ELR (cell line): Measurements from ENCODE around the gene HBM.
"Not testable (repeated sequence)": the region's sequence is repeated elsewhere in the genome, so short reads cannot be mapped to it uniquely, and the experiment has no call there.

Source experiments
- DNase-seq: peaks from one replicate; pipeline ENCODE4 v3.0.0-alpha.2; 2015; ENCODE audit warnings: low read depth

HBM gene

DNA sequence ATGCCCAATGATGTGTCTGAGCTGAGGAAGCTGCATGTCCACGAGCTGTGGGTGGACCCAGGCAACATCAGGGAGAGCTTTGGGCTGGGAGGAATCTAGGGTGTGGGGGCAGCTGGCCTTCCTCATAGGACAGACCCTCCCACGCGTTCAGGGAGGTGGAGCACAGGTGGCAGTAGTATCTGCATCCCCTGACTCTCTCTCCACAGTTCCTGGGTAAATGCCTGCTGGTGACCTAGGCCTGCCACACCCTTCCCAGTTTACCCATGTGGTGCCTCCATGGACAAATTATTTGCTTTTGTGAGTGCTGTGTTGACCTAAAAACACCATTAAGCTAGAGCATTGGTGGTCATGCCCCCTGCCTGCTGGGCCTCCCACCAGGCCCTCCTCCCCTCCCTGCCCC is 3.2 kb downstream of the HBM start:
- DNase-seq, result no peak

DNA sequence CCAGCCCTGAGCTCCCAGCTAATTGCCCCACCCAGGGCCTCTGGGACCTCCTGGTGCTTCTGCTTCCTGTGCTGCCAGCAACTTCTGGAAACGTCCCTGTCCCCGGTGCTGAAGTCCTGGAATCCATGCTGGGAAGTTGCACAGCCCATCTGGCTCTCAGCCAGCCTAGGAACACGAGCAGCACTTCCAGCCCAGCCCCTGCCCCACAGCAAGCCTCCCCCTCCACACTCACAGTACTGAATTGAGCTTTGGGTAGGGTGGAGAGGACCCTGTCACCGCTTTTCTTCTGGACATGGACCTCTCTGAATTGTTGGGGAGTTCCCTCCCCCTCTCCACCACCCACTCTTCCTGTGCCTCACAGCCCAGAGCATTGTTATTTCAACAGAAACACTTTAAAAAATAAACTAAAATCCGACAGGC is 4.3 kb downstream of the HBM start:
- not testable (repeated sequence) for DNase-seq

DNA sequence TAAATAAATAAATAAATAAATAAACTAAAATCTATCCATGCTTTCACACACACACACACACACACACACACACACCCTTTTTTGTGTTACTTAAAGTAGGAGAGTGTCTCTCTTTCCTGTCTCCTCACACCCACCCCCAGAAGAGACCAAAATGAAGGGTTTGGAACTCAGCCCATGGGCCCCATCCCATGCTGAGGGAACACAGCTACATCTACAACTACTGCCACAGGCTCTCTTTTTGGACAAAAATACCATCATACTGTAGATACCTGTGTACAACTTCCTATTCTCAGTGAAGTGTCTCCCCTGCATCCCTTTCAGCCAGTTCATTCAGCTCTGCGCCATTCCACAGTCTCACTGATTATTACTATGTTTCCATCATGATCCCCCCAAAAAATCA is 5.0 kb downstream of the HBM start:
- DNase-seq, result no peak

DNA sequence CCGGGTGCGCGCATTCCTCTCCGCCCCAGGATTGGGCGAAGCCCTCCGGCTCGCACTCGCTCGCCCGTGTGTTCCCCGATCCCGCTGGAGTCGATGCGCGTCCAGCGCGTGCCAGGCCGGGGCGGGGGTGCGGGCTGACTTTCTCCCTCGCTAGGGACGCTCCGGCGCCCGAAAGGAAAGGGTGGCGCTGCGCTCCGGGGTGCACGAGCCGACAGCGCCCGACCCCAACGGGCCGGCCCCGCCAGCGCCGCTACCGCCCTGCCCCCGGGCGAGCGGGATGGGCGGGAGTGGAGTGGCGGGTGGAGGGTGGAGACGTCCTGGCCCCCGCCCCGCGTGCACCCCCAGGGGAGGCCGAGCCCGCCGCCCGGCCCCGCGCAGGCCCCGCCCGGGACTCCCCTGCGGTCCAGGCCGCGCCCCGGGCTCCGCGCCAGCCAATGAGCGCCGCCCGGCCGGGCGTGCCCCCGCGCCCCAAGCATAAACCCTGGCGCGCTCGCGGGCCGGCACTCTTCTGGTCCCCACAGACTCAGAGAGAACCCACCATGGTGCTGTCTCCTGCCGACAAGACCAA is 6.7 kb downstream of the HBM start, which contains the start of gene HBA2:
Gene HBA2, plus strand, starts transcription at position 503 of the 568 bp plus-strand sequence. Its CDS starts 37 bp downstream, at position 540.
- DNase-seq, result not testable (repeated sequence)

DNA sequence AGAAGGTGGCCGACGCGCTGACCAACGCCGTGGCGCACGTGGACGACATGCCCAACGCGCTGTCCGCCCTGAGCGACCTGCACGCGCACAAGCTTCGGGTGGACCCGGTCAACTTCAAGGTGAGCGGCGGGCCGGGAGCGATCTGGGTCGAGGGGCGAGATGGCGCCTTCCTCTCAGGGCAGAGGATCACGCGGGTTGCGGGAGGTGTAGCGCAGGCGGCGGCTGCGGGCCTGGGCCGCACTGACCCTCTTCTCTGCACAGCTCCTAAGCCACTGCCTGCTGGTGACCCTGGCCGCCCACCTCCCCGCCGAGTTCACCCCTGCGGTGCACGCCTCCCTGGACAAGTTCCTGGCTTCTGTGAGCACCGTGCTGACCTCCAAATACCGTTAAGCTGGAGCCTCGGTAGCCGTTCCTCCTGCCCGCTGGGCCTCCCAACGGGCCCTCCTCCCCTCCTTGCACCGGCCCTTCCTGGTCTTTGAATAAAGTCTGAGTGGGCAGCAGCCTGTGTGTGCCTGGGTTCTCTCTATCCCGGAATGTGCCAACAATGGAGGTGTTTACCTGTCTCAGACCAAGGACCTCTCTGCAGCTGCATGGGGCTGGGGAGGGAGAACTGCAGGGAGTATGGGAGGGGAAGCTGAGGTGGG is 7.6 kb downstream of the HBM start:
- not testable (repeated sequence) for DNase-seq

DNA sequence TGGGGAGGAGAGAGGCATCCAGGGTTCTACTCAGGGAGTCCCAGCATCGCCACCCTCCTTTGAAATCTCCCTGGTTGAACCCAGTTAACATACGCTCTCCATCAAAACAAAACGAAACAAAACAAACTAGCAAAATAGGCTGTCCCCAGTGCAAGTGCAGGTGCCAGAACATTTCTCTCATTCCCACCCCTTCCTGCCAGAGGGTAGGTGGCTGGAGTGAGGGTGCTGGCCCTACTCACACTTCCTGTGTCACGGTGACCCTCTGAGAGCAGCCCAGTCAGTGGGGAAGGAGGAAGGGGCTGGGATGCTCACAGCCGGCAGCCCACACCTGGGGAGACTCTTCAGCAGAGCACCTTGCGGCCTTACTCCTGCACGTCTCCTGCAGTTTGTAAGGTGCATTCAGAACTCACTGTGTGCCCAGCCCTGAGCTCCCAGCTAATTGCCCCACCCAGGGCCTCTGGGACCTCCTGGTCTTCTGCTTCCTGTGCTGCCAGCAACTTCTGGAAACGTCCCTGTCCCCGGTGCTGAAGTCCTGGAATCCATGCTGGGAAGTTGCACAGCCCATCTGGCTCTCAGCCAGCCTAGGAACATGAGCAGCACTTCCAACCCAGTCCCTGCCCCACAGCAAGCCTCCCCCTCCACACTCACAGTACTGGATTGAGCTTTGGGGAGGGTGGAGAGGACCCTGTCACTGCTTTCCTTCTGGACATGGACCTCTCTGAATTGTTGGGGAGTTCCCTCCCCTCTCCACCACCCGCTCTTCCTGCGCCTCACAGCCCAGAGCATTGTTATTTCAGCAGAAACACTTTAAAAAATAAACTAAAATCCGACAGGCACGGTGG is 8.4 kb downstream of the HBM start:
- DNase-seq, result not testable (repeated sequence)

DNA sequence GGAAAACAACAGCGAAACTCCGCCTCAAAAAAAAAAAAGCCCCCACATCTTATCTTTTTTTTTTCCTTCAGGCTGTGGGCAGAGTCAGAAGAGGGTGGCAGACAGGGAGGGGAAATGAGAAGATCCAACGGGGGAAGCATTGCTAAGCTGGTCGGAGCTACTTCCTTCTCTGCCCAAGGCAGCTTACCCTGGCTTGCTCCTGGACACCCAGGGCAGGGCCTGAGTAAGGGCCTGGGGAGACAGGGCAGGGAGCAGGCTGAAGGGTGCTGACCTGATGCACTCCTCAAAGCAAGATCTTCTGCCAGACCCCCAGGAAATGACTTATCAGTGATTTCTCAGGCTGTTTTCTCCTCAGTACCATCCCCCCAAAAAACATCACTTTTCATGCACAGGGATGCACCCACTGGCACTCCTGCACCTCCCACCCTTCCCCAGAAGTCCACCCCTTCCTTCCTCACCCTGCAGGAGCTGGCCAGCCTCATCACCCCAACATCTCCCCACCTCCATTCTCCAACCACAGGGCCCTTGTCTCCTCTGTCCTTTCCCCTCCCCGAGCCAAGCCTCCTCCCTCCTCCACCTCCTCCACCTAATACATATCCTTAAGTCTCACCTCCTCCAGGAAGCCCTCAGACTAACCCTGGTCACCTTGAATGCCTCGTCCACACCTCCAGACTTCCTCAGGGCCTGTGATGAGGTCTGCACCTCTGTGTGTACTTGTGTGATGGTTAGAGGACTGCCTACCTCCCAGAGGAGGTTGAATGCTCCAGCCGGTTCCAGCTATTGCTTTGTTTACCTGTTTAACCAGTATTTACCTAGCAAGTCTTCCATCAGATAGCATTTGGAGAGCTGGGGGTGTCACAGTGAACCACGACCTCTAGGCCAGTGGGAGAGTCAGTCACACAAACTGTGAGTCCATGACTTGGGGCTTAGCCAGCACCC is 9.5 kb downstream of the HBM start:
- DNase-seq, result no peak

DNA sequence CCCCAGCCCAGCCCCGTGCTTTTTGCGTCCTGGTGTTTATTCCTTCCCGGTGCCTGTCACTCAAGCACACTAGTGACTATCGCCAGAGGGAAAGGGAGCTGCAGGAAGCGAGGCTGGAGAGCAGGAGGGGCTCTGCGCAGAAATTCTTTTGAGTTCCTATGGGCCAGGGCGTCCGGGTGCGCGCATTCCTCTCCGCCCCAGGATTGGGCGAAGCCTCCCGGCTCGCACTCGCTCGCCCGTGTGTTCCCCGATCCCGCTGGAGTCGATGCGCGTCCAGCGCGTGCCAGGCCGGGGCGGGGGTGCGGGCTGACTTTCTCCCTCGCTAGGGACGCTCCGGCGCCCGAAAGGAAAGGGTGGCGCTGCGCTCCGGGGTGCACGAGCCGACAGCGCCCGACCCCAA is 10.2 kb downstream of the HBM start:
- DNase-seq, result not testable (repeated sequence)

DNA sequence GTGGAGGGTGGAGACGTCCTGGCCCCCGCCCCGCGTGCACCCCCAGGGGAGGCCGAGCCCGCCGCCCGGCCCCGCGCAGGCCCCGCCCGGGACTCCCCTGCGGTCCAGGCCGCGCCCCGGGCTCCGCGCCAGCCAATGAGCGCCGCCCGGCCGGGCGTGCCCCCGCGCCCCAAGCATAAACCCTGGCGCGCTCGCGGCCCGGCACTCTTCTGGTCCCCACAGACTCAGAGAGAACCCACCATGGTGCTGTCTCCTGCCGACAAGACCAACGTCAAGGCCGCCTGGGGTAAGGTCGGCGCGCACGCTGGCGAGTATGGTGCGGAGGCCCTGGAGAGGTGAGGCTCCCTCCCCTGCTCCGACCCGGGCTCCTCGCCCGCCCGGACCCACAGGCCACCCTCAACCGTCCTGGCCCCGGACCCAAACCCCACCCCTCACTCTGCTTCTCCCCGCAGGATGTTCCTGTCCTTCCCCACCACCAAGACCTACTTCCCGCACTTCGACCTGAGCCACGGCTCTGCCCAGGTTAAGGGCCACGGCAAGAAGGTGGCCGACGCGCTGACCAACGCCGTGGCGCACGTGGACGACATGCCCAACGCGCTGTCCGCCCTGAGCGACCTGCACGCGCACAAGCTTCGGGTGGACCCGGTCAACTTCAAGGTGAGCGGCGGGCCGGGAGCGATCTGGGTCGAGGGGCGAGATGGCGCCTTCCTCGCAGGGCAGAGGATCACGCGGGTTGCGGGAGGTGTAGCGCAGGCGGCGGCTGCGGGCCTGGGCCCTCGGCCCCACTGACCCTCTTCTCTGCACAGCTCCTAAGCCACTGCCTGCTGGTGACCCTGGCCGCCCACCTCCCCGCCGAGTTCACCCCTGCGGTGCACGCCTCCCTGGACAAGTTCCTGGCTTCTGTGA is 11.0 kb downstream of the HBM start, which contains the start of gene HBA1:
Gene HBA1, plus strand, starts transcription at position 204 of the 906 bp plus-strand sequence. Its CDS starts 37 bp downstream, at position 241.
- DNase-seq, result not testable (repeated sequence)

DNA sequence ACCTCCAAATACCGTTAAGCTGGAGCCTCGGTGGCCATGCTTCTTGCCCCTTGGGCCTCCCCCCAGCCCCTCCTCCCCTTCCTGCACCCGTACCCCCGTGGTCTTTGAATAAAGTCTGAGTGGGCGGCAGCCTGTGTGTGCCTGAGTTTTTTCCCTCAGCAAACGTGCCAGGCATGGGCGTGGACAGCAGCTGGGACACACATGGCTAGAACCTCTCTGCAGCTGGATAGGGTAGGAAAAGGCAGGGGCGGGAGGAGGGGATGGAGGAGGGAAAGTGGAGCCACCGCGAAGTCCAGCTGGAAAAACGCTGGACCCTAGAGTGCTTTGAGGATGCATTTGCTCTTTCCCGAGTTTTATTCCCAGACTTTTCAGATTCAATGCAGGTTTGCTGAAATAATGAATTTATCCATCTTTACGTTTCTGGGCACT is 11.6 kb downstream of the HBM start:
- no peak for DNase-seq

DNA sequence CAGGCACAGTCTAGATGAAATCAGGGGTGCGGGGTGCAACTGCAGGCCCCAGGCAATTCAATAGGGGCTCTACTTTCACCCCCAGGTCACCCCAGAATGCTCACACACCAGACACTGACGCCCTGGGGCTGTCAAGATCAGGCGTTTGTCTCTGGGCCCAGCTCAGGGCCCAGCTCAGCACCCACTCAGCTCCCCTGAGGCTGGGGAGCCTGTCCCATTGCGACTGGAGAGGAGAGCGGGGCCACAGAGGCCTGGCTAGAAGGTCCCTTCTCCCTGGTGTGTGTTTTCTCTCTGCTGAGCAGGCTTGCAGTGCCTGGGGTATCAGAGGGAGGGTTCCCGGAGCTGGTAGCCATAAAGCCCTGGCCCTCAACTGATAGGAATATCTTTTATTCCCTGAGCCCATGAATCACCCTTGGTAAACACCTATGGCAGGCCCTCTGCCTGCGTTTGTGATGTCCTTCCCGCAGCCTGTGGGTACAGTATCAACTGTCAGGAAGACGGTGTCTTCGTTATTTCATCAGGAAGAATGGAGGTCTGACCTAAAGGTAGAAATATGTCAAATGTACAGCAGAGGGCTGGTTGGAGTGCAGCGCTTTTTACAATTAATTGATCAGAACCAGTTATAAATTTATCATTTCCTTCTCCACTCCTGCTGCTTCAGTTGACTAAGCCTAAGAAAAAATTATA is 12.3 kb downstream of the HBM start:
- no peak for DNase-seq

DNA sequence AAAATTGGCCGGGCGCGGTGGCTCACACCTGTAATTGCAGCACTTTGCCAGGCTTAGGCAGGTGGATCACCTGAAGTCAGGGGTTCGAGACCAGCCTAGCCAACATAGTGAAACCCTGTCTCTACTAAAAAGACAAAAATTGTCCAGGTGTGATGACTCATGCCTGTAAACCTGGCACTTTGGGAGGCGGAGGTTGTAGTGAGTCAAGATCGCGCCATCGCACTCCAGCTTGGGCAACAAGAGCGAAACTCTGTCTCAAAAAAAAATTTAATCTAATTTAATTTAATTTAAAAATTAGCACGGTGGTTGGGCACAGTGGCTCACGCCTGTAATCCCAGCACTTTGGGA is 12.9 kb downstream of the HBM start:
- no peak for DNase-seq

DNA sequence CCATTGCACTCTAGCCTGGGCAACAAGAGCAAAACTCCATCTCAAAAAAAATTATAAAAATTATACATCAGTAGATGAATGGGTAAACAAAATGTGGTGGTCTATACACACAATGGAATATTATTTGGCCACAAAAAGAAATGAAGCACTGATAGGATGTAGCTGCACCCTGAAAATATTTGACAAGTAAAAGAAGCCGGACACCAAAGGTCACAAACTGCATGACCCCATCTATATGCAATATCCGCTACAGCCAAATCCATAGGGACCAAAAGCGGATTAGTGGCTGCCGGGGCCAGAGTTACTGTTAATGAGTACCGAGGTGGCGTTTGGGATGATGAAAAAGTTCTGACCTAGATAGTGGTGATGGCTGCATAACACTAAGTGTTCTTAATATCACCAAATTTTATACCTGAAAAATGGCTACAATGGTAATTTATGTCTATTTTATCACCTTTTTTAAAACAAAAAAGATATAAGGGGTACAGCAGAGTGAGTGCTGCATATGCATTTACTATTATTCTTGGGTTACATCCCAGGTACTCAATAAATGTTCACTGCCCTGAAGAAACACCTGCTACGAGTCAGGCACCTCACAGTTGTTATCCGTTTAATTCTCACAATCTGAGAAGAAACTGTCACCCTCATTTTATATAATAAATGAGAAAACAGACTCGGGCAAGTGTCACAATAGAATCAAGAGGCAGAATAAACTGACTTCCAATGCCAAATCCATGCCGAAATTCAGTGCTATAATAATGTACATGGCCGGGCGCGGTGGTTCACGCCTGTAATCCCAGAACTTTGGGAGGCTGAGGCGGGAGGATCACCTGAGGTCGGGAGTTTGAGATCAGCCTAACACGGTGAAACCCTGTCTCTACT is 13.7 kb downstream of the HBM start:
- DNase-seq, result no peak

DNA sequence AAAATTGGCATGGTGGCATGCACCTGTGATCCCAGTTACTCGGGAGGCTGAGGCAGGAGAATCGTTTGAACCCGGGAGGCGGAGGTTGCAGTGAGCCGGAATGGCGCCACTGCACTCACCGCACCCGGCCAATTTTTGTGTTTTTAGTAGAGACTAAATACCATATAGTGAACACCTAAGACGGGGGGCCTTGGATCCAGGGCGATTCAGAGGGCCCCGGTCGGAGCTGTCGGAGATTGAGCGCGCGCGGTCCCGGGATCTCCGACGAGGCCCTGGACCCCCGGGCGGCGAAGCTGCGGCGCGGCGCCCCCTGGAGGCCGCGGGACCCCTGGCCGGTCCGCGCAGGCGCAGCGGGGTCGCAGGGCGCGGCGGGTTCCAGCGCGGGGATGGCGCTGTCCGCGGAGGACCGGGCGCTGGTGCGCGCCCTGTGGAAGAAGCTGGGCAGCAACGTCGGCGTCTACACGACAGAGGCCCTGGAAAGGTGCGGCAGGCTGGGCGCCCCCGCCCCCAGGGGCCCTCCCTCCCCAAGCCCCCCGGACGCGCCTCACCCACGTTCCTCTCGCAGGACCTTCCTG is 14.4 kb downstream of the HBM start, which contains the start of gene HBQ1:
Gene HBQ1, plus strand, starts transcription at position 359 of the 575 bp plus-strand sequence. Its CDS starts 28 bp downstream, at position 387.
- peak; percentile 11 for DNase-seq

DNA sequence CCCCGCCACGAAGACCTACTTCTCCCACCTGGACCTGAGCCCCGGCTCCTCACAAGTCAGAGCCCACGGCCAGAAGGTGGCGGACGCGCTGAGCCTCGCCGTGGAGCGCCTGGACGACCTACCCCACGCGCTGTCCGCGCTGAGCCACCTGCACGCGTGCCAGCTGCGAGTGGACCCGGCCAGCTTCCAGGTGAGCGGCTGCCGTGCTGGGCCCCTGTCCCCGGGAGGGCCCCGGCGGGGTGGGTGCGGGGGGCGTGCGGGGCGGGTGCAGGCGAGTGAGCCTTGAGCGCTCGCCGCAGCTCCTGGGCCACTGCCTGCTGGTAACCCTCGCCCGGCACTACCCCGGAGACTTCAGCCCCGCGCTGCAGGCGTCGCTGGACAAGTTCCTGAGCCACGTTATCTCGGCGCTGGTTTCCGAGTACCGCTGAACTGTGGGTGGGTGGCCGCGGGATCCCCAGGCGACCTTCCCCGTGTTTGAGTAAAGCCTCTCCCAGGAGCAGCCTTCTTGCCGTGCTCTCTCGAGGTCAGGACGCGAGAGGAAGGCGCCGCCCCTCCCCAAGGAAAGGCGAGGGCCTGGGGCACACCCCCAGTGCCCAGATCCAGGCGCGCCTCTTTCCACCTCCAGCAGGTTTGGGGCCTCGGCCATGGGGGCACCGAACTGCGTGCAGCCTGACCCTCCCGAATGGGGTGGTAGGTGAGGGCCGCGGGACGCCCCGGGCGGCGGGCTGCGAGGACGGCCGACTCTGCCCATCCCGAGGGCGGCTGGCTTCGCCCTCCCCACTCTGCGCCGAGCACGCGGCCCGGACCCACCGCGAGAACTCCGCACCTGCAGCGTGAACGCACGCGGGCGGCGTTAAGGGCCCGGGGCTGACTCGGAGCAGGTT is 15.1 kb downstream of the HBM start:
- peak; percentile 69 for DNase-seq

DNA sequence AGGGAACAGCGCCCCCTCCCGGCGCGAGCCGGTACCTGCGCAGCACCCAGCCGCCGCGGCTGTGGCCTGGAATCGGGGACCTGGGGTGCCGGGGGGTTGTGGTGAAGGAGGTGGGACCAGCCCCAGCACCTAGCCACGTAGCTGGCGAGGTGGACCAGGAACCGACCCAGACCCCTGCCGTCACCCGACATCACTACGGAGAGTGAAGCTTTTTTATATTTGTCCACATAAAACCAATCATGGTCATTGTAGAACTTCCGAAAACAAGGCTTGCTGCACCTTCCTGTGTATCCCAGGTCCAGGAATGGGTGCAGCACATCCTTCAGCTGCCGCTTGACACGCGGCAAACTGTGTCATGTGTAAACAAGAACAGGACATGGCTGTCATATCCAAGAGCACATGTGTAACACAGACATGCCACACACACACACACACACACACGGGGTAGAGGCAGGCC is 15.8 kb downstream of the HBM start:
- no peak for DNase-seq

DNA sequence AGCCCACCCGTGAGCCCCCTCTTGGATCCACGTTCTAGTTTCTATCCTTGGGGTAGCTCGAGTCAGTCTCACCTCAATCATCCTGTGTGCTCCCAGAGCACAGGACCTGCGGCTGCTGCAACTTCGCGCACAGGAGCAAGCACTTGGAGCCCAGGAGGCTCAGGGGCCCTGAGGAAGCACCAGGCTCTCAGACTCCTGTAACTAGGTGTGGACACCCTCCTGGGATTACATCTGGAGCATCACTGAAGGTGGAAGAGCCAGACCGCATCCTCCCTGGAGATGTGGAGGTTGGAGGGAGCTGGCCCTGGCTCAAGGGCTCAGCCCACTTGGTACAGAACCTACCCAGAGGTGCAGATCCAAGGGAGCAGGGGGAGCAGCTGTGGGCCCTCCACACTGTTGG is 17.2 kb downstream of the HBM start:
- no peak for DNase-seq
